DND-41 (cell line): ENCODE results near the gene PAPPA.

Experiments used
- EZH2 ChIP-seq: IDR thresholded peaks from 3 replicates; pipeline ENCODE4 v1.6.1; 2012; ENCODE audit warnings: borderline replicate concordance, low read depth, mild to moderate bottlenecking, moderate library complexity, low read length, inconsistent platforms; ENCODE audit not compliant: severe bottlenecking
- TF ChIP-seq, protein P1 (sequence below): IDR thresholded peaks from 2 replicates; pipeline ENCODE4 v1.5.1; 2012; ENCODE audit warnings: borderline replicate concordance, low read length, moderate library complexity, mild to moderate bottlenecking; ENCODE audit not compliant: poor library complexity, severe bottlenecking; ENCODE audit errors: extremely low read depth

DNA sequence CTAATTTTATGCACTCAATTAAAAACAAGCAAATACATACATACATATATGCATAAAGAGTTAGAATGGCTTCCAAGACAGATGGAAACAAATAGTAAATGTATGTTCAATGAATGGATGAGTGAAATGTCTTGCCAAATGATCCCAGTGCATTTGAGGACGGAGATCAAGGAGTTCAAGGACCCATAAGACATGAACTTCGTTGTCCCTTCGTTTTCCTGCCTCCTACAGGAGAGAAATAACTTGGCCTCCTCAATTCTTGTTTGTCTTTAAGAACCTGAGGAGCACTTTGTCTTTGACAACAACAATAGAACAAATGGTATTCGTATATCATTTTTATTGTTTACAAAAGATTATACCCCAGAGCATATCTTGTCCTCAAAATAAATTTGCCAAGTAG lies 2.4 kb upstream of the PAPPA start:
- TF ChIP-seq, protein P1, sequence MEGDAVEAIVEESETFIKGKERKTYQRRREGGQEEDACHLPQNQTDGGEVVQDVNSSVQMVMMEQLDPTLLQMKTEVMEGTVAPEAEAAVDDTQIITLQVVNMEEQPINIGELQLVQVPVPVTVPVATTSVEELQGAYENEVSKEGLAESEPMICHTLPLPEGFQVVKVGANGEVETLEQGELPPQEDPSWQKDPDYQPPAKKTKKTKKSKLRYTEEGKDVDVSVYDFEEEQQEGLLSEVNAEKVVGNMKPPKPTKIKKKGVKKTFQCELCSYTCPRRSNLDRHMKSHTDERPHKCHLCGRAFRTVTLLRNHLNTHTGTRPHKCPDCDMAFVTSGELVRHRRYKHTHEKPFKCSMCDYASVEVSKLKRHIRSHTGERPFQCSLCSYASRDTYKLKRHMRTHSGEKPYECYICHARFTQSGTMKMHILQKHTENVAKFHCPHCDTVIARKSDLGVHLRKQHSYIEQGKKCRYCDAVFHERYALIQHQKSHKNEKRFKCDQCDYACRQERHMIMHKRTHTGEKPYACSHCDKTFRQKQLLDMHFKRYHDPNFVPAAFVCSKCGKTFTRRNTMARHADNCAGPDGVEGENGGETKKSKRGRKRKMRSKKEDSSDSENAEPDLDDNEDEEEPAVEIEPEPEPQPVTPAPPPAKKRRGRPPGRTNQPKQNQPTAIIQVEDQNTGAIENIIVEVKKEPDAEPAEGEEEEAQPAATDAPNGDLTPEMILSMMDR: no peak
- no peak for TF ChIP-seq EZH2
